ENCODE results near the gene MYO18A. TPM values are rescaled to one million over a fixed set of nuclear protein-coding genes. Genes with fewer than 3 reads are reported as not detected.

Gene MYO18A
- total RNA-seq, 3 donors from 2014 or later = 31.5 to 71.1 (median 42.3) TPM

DNA sequence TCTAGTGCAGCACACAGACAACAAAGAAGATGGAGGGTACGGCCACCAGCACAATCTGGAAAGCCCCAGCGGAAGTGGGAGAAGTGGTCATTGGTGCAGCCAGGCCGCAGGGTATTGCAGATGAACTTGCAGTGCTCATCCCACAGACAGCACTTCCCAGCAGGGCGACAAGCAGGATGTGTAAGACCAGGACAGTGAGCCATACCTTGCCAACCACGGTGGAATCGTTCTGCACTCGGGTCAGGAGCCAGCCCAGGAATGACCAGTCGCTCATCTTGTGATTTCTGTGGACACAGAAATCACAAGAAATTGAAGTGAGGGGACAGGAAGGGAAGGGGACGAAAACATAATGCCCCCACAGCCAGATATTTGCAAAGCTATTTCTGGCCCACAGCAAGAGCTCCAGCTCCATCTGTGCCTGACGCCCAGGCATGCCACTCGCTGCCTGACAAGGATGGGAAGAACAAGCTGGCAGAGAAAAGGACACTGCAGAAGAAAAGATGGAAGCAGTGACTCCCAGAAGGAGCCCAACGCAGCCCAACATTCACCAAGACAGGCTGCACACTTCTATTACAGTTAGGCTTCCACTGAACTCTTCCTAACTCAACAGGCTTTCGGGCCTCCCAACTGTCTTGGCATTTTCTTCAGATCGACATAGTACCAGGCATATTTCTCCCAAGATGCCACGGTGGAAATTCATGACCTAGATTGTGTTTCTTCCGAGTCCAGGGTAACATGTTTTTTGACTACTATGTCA, 17.5 kb upstream of the MYO18A start:
- no peak overlapping the region for H3K27ac ChIP-seq
- no peaks in the 10 kb centered on the region for H3K27me3 ChIP-seq
- intact Hi-C loops (cut with DNase I; ENCODE audit: low total_unique reads) = no loop called here
- no peaks in the 10 kb centered on the region for H3K9me3 ChIP-seq
- no peaks in the 10 kb centered on the region for H3K36me3 ChIP-seq
- H3K4me3 ChIP-seq = no peak overlapping the region
- H3K4me1 ChIP-seq = no peaks in the 10 kb centered on the region
- TF ChIP-seq, protein P1, sequence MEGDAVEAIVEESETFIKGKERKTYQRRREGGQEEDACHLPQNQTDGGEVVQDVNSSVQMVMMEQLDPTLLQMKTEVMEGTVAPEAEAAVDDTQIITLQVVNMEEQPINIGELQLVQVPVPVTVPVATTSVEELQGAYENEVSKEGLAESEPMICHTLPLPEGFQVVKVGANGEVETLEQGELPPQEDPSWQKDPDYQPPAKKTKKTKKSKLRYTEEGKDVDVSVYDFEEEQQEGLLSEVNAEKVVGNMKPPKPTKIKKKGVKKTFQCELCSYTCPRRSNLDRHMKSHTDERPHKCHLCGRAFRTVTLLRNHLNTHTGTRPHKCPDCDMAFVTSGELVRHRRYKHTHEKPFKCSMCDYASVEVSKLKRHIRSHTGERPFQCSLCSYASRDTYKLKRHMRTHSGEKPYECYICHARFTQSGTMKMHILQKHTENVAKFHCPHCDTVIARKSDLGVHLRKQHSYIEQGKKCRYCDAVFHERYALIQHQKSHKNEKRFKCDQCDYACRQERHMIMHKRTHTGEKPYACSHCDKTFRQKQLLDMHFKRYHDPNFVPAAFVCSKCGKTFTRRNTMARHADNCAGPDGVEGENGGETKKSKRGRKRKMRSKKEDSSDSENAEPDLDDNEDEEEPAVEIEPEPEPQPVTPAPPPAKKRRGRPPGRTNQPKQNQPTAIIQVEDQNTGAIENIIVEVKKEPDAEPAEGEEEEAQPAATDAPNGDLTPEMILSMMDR (IDR thresholded peaks at IDR 0.05) = no peak
- no peak for TF ChIP-seq POLR2AphosphoS5 (IDR thresholded peaks at IDR 0.05)
- no peak for TF ChIP-seq POLR2A (IDR thresholded peaks at IDR 0.05)
- DNase-seq (ENCODE audit: low spot score in 2 of 2) = no peak

DNA sequence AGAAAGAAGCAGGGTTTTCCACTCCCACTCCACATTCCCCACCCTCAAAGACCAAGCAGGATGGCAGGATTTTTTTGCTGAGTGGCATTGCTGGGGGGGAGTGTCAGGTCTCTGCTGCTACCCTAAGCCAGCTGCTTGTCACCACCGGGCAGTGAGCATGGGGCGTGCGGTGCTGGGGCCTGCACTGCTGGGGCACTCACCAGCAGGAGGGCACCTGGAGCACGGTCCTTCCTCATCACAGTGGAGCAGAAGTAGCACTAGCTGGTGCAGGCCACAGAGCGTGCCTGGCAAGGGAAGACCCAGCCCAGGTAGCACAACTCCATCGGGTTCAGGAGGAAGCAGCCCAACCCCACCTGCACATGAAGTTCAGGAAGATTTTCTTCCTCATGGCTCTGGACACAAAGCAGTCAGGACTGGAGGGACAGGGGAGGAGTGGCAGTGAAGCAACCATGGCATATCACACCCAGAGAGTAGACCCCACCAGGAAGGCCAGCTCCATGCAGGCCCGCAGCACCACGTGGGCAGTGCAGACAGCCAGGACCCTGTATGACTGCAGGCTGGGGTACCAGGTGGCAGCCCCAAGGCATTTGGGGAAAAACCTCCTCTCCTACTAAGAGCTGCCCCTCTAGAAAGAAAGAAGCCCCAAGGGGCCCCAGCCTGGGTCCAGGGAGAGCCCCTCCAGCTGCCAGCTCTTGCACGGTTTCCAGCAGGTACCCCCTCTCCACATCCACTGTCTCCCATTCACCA, 16.7 kb upstream of the MYO18A start:
- TF ChIP-seq POLR2AphosphoS5 (IDR thresholded peaks at IDR 0.05) (no peak), POLR2A (IDR thresholded peaks at IDR 0.05) (no peak)
- TF ChIP-seq, protein P1 (IDR thresholded peaks at IDR 0.05) = no peak
- intact Hi-C loops (cut with DNase I; ENCODE audit: low total_unique reads) = no loop called here
- H3K4me3 ChIP-seq = no peak overlapping the region
- H3K27me3 ChIP-seq = no peaks in the 10 kb centered on the region
- H3K36me3 ChIP-seq = no peaks in the 10 kb centered on the region
- H3K9me3 ChIP-seq = no peaks in the 10 kb centered on the region
- DNase-seq (ENCODE audit: low spot score in 2 of 2) = no peak
- no peak overlapping the region for H3K27ac ChIP-seq
- no peaks in the 10 kb centered on the region for H3K4me1 ChIP-seq

DNA sequence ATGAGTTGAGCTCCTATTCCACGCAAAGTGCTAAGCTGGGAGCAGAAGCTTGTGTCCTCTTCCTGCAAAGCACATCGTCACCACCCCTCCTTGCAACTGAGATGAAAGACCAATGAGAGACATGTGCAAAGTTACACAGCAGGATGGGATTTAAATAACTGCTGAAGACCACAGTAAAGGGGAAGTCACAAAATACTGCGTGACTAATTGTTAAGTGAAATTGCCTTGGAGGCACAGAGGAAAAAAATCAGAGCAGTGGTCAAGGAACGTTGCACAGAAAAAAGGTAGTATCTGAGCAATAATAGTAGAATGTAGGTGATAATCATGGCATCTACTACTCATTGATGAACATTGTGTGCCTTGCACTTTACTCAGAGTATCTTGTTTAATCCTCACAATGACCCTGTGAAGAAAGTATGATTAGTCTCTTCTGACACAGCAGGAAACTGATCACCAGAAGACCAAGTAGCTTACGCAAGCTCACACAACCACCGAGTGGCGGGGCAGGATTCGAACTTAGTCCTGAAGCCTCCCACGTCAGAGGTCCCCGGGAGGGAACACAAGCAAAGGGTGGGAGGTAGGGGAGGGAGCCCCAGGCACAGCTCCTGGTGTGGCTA, 15.4 kb upstream of the MYO18A start:
- H3K9me3 ChIP-seq = no peaks in the 10 kb centered on the region
- DNase-seq (ENCODE audit: low spot score in 2 of 2) = no peak

DNA sequence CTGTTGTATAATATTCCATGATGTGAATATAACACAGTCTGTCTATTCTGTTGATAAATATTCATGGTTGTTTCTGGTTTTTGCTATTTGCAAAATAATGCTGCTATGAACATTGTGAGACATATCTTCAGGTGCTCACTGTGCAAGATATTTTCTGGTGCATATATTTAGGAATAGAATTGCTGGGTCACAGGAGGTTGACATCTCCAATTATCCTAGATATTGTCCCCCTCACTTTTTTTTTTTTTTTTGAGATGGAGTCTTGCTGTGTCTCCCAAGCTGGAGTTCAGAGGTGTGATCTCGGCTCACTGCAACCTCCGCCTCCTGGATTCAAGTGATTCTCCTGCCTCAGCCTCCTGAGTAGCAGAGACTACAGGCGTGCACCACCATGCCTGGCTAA, 14.5 kb upstream of the MYO18A start:
- H3K4me3 ChIP-seq = no peak overlapping the region
- intact Hi-C loops (cut with DNase I; ENCODE audit: low total_unique reads) = no loop called here
- H3K36me3 ChIP-seq = no peaks in the 10 kb centered on the region
- H3K27me3 ChIP-seq = no peaks in the 10 kb centered on the region
- H3K9me3 ChIP-seq = no peaks in the 10 kb centered on the region
- DNase-seq (ENCODE audit: low spot score in 2 of 2) = no peak
- no peaks in the 10 kb centered on the region for H3K4me1 ChIP-seq
- TF ChIP-seq, protein P1 (IDR thresholded peaks at IDR 0.05) = no peak
- no peak for TF ChIP-seq POLR2AphosphoS5 (IDR thresholded peaks at IDR 0.05)
- no peak for TF ChIP-seq POLR2A (IDR thresholded peaks at IDR 0.05)
- H3K27ac ChIP-seq = no peak overlapping the region

More for the DNA sequence above, 15.4 kb upstream of the MYO18A start:
- no peak overlapping the region for H3K27ac ChIP-seq
- H3K4me1 ChIP-seq = no peaks in the 10 kb centered on the region
- no peaks in the 10 kb centered on the region for H3K27me3 ChIP-seq
- TF ChIP-seq, protein P1 (IDR thresholded peaks at IDR 0.05) = no peak
- TF ChIP-seq POLR2AphosphoS5 (IDR thresholded peaks at IDR 0.05) (no peak), POLR2A (IDR thresholded peaks at IDR 0.05) (no peak)
- intact Hi-C loops (cut with DNase I; ENCODE audit: low total_unique reads) = no loop called here
- H3K4me3 ChIP-seq = no peak overlapping the region
- H3K36me3 ChIP-seq = no peaks in the 10 kb centered on the region

DNA sequence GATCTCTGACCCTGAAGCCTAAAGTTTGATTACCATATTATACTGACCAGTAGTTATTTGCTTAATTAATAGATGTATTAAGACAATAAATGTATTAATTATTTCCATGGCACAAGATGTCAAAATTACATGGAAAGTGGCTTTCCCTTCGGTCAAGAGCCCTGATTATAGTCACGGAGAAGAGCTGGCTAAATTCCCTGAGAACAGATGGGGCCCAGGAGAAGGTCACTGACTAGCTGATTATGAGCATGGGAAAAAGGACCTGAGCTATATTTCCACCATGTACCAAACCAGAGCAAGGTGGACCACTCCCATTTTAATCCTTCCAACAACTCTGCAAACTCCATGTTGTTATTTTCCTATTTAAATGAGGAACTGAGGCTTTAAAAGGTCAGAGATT, 12.9 kb upstream of the MYO18A start:
- Histone ChIP-seq H3K36me3 (no peaks in the 10 kb centered on the region), H3K9me3 (no peaks in the 10 kb centered on the region), H3K4me3 (no peak overlapping the region), H3K27ac (no peak overlapping the region), H3K27me3 (no peaks in the 10 kb centered on the region), H3K4me1 (no peaks in the 10 kb centered on the region)
- no peak for TF ChIP-seq POLR2AphosphoS5 (IDR thresholded peaks at IDR 0.05)
- no peak for TF ChIP-seq POLR2A (IDR thresholded peaks at IDR 0.05)
- TF ChIP-seq, protein P1 (IDR thresholded peaks at IDR 0.05) = no peak
- intact Hi-C loops (cut with DNase I; ENCODE audit: low total_unique reads) = no loop called here
- DNase-seq (ENCODE audit: low spot score in 2 of 2) = no peak

Measured in breast epithelium (tissue), 4 donors.